DMS79 treated with DMSO at 0.1 percent for 48 hours (cell line): ENCODE results near the gene UBE2L5.

ENCODE experiments used
- DNase-seq: peaks from one replicate; lab custom pipeline; 2025; lab: John Stamatoyannopoulos, UW

UBE2L5 gene

DNA sequence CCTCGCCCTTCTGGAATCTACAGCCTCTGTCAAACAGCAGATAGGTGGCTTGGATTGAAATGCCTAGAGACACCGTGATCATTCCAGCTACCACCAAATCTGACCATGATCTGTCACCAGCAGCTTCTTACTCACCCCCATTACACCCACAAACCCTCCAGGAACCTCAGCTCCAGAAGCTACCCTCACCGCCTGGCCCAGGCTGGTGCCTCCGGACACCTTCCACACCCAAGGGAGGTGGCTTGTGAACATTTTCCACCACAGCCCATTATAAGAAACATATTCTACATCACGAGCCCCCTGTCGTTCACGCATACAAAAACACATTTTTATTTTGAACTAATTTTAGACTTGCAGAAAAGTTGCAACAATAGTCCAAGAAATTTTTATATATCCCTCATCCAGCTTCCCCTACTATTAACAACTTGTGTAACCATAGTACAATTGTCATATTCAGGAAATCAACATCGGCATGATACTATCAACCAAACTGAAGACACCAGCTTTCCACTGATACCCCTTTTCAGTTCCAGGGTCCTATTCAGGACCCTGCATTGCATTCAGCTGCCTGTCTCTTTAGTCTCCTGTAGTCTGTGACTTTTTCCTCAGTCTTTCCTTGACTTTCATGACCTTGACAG, 15.4 kb upstream of the UBE2L5 start:
- DNase-seq = no peak

- DNase-seq = no peak
Observed at GRCh38 chr13:30408319-30409101, 13.8 kb upstream of the UBE2L5 start.

DNA sequence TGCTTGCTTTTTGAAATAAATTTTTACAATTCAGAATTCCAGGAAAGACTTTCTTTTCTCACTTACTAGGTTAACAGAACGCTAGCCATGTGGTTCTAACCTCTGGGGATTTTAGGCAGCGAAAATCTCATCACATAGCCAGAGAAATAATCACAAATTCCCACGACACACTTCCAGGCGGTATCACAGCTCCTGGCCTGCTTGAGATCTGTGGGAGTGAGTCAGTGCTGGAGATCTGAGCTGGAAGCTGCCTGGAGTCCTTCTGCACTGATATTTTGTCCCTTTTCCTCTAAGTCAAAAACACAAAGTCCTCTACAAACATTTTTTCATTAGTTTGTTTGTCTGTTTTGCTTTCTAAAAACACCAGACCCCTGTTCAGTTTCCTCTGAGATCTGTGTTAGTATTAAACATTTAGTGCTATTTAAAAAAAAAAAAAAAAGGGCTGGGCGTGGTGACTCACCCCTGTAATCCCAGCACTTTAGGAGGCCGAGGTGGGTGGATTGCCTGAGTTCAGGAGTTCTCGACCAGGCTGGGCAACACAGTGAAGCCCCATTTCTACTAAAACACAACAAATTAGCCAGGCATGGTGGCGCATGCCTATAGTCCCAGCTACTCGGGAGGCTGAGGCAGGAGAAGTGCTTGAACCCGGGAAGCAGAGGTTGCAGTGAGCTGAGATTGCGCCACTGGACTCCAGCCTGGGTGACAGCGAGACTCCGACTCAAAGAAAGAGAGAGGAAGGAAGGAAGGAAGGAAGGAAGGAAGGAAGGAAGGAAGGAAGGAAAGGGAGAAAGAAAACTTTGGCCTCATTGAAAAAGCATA, 12.2 kb upstream of the UBE2L5 start:
- DNase-seq = no peak

- no peak for DNase-seq
Observed at GRCh38 chr13:30410705-30411125, 11.6 kb upstream of the UBE2L5 start.

GRCh38 chr13:30412346-30412745, 9.9 kb upstream of the UBE2L5 start:
- DNase-seq = no peak

- no peak for DNase-seq
Observed at GRCh38 chr13:30413842-30414241, 8.5 kb upstream of the UBE2L5 start.

GRCh38 chr13:30415430-30416030, 6.8 kb upstream of the UBE2L5 start:
- DNase-seq = no peak

- no peak for DNase-seq
Observed at GRCh38 chr13:30416471-30416870, 5.8 kb upstream of the UBE2L5 start.

DNA sequence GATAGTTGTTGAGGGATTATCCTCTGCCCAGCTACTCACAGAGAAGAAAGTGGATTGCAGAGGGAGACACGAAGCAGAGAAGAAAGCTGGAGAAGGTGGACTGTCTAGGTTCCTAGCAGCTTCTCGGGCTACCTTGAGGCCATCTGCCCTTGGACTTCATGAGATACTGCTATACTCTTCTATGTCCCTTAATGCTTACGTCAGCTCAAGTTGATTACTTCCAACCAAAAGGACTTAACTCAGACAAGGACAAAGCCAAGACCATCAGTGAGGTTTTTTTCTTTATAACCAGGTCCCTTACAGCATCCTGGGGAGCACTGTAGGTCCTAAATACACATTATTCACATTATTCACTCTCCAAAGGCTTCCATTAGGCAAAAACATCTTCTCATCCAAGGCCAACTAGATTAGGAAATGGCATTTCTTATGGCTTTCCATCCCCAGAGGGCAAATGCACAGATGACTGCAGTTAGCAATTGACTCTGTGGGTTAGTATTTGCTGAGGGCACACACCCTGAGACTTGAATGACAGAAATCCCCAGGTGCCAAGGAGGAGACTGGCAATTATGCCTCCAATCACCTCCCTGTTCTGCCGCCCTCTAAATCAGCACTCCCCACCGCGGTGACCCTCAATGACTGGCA, 4.1 kb upstream of the UBE2L5 start:
- no peak for DNase-seq

DNA sequence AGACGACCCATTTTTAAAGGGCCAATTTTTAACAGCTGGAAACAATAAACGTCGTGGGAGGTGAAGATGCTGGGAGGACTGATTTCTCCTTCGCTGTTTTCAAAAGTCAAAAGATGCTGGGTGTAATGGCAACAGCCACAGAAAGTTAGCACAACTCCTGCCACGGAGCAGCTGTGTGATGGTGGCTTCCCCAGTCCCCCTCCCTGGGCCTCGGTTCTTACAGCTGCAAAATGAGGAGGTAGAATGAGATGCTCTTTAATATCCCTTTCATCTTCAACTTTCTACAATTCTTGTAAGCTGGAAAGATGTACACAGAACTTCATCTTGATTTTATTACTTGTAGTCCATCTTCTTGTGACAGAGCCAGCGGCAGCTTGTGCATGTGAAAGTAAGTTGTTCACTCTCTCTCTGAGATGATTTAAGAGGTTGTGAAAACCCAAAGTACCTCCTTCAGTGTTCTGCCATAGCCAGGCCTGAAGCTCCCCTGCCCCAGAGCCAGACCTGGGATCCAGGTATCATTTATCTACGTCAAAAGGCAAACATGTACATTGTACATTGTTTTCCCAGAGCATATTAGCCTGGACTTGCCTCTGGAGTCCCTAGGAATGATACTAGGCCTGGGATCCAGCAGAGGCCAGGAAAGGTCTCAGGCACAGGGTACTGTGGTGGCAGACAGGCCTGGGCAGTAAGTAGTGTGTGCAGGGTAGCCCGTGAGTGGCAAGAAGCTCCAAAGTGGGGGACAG, 3.4 kb upstream of the UBE2L5 start:
- no peak for DNase-seq

- peak; percentile 42 for DNase-seq
Observed at GRCh38 chr13:30421093-30422053, 920 bp upstream of the UBE2L5 start.

- no peak for DNase-seq
Observed at GRCh38 chr13:30423891-30424290, 1.6 kb downstream of the UBE2L5 start.

DNA sequence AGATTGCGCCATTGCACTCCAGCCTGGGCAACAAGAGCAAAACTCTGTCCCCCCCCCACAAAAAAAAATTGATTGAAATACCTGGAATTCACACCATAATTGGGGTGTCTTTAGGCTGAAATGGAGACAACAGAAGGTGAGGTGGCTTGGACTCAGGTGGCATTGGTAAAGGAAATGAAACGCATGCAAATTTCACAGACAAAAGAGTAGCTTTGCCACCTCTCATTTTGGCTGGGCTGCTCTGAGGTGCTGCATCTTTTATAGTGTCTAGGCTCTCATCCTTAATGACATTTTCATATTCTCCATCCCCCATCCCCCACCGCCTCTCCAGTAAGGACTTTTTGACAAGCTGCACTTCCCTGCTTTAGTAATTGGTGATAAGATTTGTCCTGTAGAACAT, 6.9 kb downstream of the UBE2L5 start:
- DNase-seq = no peak

DNA sequence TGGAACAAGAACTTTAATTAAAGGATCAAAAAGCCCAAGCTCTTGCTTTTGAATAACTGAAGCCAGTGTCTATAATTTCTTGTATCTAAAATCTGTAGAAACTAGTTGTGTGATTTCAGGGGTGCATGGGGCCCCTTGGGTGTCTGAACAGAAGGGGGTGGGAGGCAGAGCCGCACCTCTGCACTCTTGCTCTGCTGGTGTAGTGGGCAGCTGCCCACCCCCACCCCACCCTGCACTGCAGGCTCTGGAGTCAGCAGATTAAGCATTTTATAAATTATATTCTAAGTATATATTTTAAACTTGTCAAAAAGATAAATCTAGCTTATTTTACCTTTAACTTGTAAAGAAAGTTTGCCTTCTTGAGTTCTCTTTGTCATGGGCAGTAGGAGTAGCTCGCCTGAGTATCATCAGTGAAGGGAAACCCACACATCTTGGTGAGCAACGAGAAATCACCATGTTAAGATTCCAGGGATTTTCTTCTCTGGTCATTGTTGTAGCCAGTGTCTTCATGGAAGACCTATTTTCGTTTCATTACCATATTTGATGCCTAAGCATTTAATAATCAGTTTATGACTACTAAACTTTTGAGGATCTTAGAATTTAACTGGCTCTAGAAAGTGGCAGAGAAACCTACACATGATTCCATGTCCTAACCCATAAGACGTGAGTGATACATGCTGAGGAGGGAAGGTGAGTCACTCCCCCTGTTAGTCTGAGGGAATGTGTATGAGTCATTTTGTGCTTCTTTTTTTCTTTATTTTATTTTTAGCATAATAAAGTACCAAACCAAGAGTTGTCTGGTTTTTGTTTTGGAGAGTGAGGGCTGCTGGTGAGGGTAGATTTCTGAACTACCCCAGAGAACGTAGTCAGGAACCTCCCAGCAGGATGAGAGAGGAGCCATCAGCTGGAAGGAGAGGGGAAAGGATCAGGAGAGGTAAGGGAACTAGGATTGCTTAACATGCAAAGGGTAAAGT, 7.7 kb downstream of the UBE2L5 start:
- no peak for DNase-seq

GRCh38 chr13:30431269-30431940, 9.1 kb downstream of the UBE2L5 start:
- DNase-seq = no peak

DNA sequence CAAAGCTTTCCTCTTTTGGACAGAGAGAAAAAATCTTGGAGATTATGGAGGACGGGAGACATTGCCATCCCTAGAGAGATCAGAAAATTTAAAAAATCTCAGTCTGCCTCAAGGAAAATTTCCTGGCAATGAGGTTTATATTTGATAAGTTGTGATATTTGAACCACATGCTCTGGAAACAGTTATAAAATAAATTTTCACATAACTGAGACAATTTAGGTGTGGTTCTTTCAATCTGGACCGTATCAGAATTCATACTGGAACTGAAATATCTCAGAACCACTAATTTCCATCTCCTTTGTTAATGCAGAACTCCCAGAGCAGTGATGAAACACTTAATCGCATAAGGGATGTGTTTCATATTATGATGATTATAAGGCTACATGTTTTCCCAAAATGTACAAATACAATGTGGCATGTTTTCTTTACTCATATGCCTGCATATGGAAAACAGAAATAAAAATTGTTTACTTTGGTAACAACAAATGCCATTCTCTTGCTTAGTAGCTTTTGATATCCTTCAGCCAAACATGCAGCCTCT, 13.7 kb downstream of the UBE2L5 start:
- no peak for DNase-seq

GRCh38 chr13:30437177-30437576, 14.9 kb downstream of the UBE2L5 start:
- no peak for DNase-seq

GRCh38 chr13:30438286-30438685, 16.0 kb downstream of the UBE2L5 start:
- no peak for DNase-seq
